Measurements from ENCODE around the gene ZNF236.
"Not testable (repeated sequence)": the region's sequence is repeated elsewhere in the genome, so short reads cannot be mapped to it uniquely, and the experiment has no call there.

ZNF236 gene

DNA sequence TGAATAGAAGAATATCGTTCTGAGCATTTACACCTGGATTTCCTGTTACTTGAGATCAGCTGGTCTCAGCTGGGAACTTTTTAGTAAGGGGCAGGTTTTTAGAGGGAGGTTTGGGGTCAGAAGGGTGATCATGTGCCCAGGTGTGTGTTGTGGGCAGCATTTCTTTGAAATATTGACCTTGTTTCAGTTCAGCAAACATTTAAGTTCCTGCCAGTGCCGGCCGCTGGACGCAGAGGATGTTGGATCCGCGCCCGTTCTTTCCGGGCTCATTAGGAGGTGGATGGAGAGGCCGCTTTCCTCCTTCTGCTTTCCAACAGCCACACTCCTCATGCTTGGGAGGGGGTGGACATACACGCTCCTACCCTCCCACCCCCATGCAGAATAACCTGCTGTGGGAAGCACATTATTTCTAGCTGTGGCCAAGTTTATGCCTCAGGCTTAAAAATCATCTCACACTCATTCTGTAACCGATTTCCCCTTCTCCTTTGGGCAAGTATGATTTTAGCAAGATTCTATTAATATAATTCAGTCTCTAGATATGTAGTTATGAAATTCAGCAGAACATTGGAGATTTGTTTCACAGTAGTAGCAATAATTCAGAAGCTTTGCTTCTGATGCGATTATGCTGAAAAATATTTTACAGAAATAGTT is 131.4 kb downstream of the ZNF236 start:
- no peak for DNase-seq

DNA sequence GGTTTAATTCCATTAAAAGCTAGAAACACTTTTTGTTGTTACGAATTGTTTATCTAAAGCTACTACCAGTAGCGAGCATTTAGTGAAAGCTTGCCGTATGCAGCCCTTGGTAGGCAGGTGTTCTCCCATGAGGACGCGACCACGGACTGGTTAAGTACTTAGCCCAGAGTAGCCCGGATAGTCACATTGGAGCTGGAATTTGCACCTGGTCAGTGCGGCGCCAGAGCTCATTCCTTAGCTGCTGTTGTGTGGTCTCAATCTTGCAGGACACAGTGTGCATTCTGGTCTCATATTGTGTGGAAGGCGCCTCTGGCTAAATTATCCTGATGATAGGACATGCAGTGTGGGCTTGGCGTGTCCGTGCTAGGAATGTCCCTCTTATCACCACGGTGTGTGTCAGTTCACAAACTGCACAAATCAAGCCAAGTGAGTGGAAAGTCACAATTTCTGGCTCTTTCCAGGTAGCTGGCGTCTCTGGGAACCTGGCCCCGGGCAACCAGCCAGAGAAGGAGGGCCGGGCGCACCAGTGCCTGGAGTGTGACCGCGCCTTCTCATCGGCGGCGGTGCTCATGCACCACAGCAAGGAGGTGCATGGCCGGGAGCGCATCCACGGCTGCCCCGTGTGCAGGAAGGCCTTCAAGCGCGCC is 133.3 kb downstream of the ZNF236 start:
- no peak for DNase-seq

DNA sequence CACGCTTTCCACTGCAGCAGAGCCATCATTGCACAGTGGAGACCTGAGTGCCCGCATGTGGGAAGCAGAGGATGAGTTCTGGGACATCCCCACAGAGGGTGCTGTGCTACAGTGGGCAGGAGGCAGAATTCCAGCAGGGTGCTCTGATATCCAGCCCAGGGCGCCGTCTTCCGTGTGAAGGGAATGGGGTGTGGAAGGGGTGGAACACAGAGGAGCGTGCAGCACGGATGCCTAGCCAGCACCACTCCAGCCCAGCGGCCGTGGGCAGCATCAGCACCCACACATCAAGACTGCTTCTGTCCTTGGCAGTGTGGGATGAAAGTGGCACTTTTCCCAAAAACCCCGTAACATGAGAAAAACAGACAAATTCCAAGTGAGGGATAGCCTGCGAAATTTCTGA is 134.3 kb downstream of the ZNF236 start:
- DNase-seq: no peak

DNA sequence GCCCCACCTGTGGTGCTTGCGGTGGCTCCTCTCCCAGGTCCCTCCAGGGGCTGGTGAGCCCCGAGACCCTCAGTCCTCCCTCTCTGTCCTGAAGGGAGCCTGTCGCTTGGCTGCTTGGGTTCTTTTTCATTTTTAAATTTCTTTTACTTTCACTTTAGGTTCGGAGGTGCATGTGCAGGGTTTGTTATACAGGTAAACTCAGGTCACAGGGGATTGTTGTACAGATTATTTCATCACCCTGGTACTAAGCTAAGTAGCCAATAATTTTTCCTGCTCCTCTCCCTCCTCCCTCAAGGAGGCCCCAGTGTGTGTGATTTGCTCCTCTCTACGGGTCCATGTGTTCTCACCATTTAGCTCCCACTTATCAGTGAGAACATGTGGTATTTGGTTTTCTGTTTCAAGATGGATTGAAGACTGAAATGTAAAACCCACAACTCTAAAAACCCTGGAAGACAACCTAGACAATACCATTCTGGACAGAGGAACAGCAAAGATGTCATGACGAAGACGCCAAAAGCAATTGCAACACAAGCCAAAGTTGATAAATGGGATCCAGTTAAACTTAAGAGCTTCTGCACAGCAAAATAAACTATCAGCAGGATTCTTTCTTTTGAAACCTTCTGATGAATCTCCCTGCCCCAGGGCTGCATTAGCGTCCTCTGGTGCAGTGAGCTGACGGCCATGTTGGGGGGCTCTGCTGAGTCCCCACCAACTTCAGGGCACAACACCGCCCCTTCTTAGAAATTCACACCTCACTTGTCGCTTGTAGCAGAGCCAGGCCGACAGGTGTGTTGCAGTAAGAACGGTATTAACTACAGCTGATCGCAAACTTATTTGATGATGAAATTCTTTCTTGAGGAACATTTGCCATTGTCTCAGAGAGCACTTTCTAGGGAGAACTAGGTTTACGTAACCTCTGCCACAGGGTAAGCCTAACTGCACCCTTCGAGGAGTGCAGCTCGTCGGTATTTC is 135.3 kb downstream of the ZNF236 start:
- no peak for DNase-seq

DNA sequence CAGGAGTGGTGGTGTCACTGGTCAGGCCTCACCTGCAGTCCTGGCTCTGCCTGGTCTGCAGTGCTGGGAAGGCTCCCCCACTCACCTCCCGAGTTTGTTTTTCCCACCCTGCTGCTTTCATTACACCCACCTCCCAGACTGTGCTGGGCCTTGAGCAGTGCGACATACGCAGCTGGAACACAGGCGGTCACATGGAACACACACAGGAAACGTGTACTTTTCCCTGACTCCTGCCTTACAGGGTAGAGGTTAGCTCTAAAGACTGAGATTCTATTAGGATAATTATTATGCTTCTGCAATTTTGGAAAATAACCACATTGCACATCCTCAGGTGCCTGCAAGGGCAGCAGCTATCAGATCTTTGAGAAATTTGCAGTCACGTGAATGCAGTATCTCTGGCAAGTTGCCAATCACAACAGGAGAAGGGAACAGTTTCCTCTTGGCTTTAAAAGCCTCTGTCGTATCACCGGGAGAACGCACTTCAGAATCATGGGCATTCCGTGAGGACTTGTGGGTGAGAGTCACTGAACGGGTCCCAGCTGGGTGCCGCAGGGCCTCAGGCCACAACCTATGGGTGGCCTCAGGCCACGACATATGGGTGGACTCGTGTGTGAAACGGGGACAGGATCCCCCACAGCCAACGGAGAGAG is 136.5 kb downstream of the ZNF236 start:
- no peak for DNase-seq

DNA sequence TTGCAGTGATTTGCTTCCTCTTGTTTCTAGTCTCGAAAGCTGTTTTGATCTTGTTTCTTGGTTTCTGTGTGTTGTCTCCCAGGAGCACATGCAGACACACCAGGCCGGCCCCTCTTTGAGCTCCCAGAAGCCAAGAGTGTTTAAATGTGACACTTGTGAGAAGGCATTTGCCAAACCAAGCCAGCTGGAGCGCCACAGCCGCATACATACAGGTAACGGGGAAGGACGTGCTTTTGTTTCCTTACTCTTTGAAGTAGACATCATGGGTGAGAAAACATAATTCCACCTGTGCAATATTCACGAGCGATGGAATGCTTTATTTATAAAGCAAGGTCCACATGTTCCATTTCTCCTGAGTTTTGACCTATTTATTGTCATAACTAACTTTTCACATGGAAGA is 137.2 kb downstream of the ZNF236 start:
- DNase-seq: no peak

DNA sequence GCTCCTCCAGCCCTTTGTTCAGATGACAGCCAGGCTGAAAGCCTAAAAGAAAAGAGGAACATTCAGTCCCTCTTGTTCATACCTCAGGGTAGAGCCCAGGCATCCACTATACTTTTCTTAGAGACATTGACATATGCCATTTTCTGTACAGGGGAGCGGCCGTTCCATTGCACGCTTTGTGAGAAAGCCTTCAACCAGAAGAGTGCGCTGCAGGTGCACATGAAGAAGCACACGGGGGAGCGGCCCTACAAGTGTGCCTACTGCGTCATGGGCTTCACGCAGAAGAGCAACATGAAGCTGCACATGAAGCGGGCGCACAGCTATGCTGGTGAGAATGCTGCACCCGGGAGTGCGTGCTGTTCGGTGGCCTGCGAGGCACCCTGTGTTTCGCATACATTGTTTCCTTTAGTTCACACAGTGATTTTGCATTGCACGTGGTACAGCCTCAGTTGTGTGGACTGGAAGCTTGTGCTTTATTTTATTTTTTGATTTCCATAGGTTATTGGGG is 138.2 kb downstream of the ZNF236 start:
- no peak for DNase-seq

DNA sequence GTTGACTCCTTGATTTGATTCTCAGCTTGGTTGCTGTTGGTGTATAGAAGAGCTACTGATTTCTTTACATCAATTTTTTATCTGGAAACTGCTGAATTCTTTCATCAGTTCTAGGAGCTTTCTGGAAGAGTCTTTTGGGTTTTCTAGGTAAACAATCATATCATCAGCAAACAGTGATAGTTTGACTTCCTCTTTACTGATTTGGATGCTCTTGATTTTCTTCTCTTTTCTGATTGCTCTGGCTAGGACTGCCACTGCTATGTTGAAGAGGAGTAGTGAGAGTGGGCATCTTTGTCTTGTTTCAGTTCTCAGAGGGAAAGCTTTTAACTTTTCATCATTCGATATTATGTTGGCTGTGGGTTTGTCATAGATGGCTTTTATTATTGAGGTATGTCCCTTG is 140.5 kb downstream of the ZNF236 start:
- no peak for DNase-seq

DNA sequence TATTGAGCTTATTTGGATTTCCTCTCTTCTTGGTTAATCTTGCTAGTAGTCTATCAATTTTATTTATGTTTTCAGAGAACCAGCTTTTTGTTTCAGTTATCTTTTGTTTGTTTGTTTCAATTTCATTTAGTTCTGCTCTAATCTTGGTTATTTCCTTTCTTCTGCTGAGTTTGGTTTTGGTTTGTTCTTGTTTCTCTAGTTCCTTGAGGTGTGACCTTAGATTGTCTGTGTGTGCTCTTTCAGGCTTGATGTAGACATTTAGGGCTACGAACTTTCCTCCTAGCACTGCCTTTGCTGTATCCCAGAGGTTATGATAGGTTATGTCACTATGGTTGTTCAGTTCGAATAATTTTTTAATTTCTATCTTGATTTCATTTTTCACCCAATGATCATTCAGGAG is 141.6 kb downstream of the ZNF236 start:
- DNase-seq: no peak

DNA sequence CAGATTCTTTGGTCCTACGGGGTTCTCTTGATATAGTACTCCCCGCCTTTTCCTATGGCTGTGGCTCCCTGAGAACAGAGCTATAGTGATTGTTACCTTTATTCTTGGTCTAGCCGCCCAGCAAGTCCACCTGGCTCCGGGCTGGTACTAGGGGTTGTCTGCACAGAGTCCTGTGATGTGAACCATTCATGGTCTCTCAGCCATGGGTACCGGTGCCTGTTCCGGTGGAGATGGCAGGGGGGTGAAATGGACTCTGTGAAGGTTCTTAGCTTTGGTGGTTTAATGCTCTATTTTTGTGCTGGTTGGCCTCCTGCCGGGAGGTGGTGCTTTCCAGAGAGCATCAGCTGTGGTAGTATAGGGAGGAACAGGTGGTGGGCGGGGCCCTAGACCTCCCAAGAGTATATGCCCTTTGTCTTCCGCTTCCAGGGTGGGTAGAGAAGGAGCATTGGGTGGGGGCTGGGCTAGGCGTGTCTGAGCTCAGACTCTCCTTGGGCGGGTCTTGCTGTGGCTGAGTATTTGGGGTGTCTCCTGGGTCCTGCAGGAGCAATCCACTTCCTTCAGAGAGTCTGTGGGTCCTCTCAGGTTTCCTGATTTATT is 143.3 kb downstream of the ZNF236 start:
- not testable (repeated sequence) for DNase-seq

DNA sequence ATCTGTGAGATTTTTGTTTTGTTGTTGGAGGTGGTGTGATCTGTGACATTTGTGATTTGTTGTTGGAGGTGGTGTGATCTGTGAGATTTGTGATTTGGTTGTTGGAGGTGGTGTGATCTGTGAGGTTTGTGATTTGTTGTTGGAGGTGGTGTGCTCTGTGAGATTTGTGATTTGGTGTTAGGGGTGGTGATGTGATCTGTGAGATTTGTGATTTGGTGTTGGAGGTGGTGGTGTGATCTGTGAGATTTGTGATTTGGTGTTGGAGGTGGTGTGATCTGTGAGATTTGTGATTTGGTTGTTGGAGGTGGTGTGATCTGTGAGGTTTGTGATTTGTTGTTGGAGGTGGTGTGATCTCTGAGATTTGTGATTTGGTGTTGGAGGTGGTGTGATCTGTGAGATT is 144.9 kb downstream of the ZNF236 start:
- DNase-seq: not testable (repeated sequence)

DNA sequence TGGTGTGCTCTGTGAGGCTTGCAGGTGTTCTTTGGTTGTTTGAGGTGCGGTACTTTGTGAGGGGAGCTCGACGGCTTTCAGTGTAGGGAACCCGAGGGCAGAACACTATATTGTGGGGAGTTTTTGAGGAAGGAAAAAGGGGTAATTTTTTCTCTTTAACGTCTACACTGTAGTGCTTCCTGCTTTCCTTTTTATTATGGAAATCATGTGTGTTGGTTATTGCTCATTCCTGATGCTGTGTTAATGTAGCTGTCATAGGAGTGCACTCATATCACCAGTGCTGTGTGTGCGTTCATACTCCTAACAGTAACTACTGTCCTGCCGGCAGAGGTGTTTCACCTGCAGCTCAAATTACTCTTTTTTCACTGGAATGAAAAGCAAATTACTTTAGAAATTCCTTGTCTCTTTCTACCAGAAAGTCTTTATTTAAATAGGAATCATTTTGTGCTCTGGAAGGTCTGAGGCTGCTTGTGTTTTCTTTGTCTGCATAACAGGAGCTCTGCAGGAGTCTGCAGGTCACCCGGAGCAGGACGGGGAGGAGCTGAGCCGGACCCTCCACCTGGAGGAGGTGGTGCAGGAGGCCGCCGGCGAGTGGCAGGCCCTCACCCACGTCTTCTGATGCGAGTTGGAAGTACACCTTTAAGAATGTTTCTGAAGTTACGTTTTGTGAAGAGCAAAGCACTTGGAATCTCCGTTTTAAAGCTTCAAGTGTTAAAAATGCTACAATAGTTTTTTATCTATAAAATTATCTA is 145.5 kb downstream of the ZNF236 start:
- no peak for DNase-seq

DNA sequence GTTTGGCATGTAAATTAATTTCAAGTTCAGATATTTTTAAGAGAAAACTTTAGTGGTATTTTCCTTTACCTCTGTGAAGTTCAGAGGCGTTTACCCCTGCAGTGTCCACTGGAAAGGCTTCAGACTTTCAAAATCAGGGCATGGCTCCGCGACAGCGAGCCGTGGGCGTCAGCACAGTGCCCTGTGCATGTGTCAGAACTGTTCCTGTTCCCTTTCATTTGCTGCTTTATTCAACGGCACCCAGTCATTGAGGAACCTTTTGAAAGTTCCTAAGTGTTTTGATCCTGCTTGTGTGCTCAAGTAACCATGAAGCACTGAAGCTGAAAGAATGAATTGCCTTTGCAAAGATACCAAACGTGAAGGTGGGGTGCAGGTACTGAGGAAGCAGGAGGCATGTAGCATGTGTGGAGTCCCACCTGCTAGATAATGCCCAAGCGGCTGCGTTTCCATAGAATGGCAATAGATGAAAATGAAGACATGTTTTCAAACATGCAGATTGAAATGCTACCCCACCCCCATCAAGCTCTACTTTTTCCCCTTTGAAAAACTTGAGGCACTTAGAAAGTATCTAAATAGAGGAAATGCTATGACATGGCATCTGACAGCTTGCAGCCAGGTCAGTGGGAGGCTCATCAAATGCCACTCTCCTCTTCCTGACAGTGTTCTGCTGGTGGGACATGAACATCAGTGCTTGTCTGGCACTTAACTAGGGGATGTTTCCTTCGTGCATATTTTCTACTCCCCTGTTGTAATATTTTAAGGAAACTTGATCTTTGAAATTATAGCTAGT is 148.6 kb downstream of the ZNF236 start:
- DNase-seq: no peak

DNA sequence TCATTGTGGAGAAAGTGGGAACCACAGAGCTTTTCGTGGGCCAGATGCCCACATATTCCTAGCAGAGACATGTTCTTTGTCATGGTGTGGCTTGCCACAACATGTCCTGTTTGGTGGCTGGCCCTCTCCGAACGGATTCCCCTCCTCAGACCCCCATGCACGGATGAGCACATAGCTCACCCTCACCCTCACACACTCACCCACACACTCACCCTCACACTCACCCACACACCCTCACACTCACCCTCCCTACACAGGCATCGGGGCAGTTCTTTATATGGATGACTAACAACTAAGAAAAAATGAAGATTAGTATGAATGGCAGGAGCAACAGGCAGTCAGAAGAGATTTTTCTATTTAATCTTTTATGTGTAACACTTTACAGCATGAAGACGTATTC is 149.9 kb downstream of the ZNF236 start:
- DNase-seq: no peak

DNA sequence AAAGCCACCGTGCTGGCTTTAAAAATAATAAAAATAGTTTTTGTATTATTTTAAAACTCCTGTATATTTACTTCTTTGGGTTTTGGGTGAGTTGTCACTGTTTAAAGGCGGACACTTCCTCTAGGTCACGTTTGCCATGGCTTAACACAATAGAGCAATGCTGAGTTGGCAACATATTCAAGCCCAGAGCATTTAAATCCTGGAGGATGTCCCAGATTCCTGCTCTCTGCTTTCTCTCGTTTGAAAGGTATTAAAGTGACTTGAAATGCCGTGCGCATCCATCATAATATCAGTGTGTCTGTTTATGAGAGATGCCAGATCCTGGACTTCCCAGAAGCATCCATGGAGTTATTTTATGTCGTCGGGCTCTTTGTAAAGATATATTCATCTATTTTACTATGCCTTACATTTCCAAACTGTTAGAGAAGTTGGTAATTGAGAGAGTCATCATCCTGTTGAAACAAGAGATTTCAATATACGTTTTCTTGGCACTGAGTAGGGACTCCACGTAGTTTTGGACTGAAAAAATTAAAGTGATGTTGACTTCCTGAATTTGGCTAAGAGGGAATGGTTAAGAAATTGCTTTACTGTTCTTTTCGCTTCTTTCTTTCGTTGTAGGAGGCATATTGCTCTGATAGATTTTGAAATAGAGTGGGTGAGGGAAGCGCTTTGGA is 150.6 kb downstream of the ZNF236 start:
- no peak for DNase-seq

DNA sequence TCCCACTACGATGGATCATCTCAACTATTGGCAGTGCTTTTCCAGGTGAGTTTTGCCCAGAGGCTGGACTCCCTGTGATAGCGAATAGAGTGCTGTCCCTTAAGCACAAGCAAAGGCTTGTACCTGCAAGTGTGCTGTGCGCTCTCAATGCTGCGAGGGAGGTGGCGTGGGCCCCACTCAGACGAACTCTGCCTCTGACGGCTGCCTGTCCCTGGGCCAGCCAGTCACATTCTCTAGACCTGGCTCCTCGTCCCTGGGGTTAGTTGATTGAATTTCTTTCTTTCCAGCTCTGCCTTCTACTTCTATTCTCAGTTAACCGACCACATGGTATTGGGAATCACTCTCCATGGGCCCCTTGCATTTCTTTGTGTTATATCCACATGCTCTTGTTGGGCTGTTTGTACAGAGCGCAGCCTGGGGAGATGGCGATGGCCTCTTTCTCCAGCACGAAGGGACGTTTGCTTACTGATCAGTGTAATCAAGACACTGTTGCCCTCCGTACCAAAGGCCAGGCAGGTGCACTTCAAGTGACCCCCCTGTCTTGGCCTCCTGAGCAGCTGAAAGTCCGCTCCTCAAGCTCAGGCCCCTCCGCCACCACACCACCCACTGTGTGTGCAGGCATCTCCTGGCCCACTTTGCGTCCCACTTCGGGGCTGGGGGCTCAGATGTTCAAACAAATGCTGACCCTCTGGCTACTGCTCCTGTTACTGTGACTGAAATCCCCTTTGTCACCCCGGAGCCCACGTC is 151.3 kb downstream of the ZNF236 start:
- no peak for DNase-seq

DNA sequence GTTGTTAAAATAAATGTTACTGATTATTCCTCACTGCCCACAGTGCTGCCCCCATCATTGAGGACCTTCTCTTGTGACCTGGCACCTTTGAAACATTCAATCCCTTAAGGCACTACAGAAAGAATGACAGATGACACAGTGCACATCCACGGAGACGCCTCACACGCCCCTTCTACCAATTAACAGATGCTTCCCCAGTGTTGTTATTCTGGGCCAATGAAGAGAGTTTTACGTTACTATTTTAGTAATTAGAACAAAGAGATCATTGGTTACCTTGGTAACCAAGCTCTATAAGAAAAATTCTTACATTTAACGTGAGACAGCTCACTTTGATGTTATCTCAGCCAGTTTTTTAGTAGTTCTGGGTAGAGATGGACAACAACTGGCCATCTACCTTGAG is 152.0 kb downstream of the ZNF236 start:
- no peak for DNase-seq

DNA sequence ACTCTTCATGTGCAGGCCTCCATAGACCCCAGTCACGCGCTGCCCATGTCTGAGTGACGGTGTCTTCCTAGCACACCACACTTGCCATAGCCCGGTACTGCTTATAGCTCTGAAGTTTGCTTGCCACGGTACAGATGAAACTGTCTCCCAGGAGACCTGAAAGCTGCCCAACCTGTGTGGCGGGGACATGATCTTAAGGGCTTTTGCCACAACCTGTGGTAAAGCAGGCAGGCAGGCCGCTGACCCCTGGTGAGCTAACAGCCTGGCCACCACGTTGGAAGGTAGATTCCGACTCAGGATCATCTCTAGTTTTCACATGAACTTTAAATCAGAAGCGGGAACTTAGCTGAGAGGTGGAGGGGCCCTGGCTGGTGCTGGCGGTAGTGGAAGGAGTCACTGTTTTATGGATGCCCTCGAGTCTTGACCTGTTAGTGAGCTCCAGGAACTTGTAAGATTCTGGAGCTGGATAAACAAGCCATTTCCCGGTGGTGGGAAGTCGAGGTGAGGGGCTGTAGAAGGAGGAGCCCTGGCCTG is 153.3 kb downstream of the ZNF236 start:
- DNase-seq: no peak

DNA sequence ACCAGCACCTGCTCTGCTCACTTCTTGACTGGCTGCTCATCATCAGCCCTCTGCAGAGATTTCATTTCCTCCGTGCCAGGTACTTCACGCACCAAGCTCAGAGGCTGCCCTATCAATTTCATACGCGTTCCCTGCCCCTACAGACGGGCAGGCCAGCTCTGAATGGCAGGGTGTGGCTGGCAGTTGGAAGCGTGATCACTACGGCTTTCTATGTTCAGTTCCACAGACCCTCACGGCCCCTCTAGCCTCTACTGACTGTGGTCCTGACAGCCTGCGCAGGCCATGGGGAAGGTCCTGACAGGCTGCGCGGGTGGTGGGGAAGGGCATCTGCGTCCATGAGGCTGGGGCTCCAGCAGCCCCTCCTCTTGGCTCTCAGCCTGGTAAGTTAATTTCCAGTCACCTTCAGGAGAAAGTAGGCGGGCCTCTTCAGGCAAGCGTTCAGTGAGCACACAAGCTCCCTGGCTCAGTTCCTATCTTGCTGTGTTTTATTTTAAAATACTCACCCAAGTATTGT is 154.8 kb downstream of the ZNF236 start:
- DNase-seq: no peak
